ENCODE measurements around the gene FAM9C. TPM values are rescaled to one million over a fixed set of nuclear protein-coding genes. Genes with fewer than 3 reads are reported as not detected.

Gene FAM9C
- total and polyA plus RNA-seq, 2 of the 4 experiments (the other 2 are of a cell fraction), result not detected

GRCh38 chrX:13000301-13000811 lies 44.1 kb downstream of the FAM9C start:
- Histone ChIP-seq H3K14ac (replicated peaks; ENCODE audit: low read depth, low read length) (no peak overlapping the region), H3K4me3 (ENCODE audit: insufficient read depth, low read depth, low read length) (no peak overlapping the region), H2AK5ac (ENCODE audit: low read depth, low read length) (no peak overlapping the region), H3K23ac (ENCODE audit: low read depth, low read length) (no peak overlapping the region), H3K56ac (ENCODE audit: extremely low read depth, insufficient read depth, low read length) (no peak overlapping the region), H2AK9ac (replicated peaks; ENCODE audit: low read depth, low read length, poor library complexity) (no peak overlapping the region), H3K4me1 (ENCODE audit: control insufficient read depth, insufficient read depth, low read length) (no peaks in the 10 kb centered on the region; the same call in 1 of the 2 replicates), H4K8ac (ENCODE audit: low read depth in 2 of 2, low read length in 2 of 2) (no peak overlapping the region), H3K9me3 (ENCODE audit: control insufficient read depth, insufficient read depth, low read length) (no peaks in the 10 kb centered on the region), H4K20me1 (ENCODE audit: insufficient read depth, low read length) (no peaks in the 10 kb centered on the region), H2AFZ (replicated peaks; ENCODE audit: low read length, poor library complexity) (no peak overlapping the region), H3K79me1 (ENCODE audit: low read depth in 1 of 2, low read length in 2 of 2) (no peaks in the 10 kb centered on the region), H2BK15ac (ENCODE audit: low read depth, low read length) (no peak overlapping the region), H3K27ac (ENCODE audit: insufficient read depth, low read length) (no peak overlapping the region), H2BK5ac (ENCODE audit: low read depth, low read length, poor library complexity, severe bottlenecking) (no peak overlapping the region), H3K18ac (ENCODE audit: low read depth, low read length) (no peak overlapping the region; the same call in 1 of the 2 replicates), H3K27me3 (ENCODE audit: control insufficient read depth, insufficient read depth, low read length) (no peaks in the 10 kb centered on the region), H3K9me1 (ENCODE audit: insufficient read depth, low read length) (no peaks in the 10 kb centered on the region), H3K9ac (ENCODE audit: low read depth, low read length) (no peak overlapping the region), H3K4ac (ENCODE audit: low read depth, low read length) (no peak overlapping the region), H4K91ac (ENCODE audit: insufficient read depth, low read depth, low read length) (no peak overlapping the region), H2BK120ac (ENCODE audit: low read depth, low read length) (no peak overlapping the region), H4K5ac (ENCODE audit: low read depth, low read length) (no peak overlapping the region), H3K36me3 (ENCODE audit: control insufficient read depth, insufficient read depth, low read length) (no peaks in the 10 kb centered on the region), H3K4me2 (ENCODE audit: low read depth, low read length) (no peak overlapping the region), H2BK20ac (ENCODE audit: low read depth, low read length) (no peak overlapping the region)
- no TSS peak for BruUV-seq (replicated peaks)
- dilution Hi-C loops (cut with HindIII; ENCODE audit: low sequenced_read_pairs, unreplicated experiment) (no loop called here), in situ Hi-C loops (cut with MboI; ENCODE audit: low sequenced_read_pairs) (no loop called here), intact Hi-C loops (cut with micrococcal nuclease) (no loop called here)
- TF ChIP-seq CEBPB (IDR thresholded peaks at IDR 0.05; ENCODE audit: low read depth, low read length) (no peak), FOS (IDR thresholded peaks at IDR 0.05; ENCODE audit: low read depth, low read length) (no peak), RFX5 (IDR thresholded peaks at IDR 0.05; ENCODE audit: low read depth, low read length) (no peak), CHD1 (IDR thresholded peaks at IDR 0.05; ENCODE audit: low read depth, low read length) (no peak), BHLHE40 (IDR thresholded peaks at IDR 0.05; ENCODE audit: low read depth, low read length) (no peak), MAFK (IDR thresholded peaks at IDR 0.05; ENCODE audit: low read depth, low read length) (no peak), NFE2L2 (IDR thresholded peaks at IDR 0.05; ENCODE audit: low read depth, low read length) (no peak), SMC3 (IDR thresholded peaks at IDR 0.05; ENCODE audit: low read depth, low read length) (no peak), POLR2A (IDR thresholded peaks at IDR 0.05; ENCODE audit: low read depth, low read length) (no peak), MAZ (IDR thresholded peaks at IDR 0.05; ENCODE audit: borderline replicate concordance, low read depth, low read length) (no peak), RCOR1 (IDR thresholded peaks at IDR 0.05; ENCODE audit: insufficient replicate concordance, low read length) (no peak), RAD21 (IDR thresholded peaks at IDR 0.05; ENCODE audit: low read length) (no peak), ELK1 (IDR thresholded peaks at IDR 0.05; ENCODE audit: borderline replicate concordance, low read depth, low read length) (no peak), MXI1 (IDR thresholded peaks at IDR 0.05; ENCODE audit: borderline replicate concordance, low read depth, low read length) (no peak)
- TF ChIP-seq, protein P1, sequence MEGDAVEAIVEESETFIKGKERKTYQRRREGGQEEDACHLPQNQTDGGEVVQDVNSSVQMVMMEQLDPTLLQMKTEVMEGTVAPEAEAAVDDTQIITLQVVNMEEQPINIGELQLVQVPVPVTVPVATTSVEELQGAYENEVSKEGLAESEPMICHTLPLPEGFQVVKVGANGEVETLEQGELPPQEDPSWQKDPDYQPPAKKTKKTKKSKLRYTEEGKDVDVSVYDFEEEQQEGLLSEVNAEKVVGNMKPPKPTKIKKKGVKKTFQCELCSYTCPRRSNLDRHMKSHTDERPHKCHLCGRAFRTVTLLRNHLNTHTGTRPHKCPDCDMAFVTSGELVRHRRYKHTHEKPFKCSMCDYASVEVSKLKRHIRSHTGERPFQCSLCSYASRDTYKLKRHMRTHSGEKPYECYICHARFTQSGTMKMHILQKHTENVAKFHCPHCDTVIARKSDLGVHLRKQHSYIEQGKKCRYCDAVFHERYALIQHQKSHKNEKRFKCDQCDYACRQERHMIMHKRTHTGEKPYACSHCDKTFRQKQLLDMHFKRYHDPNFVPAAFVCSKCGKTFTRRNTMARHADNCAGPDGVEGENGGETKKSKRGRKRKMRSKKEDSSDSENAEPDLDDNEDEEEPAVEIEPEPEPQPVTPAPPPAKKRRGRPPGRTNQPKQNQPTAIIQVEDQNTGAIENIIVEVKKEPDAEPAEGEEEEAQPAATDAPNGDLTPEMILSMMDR (conservative IDR thresholded peaks at IDR 0.05; ENCODE audit: low read depth, low read length), result no peak
- TF ChIP-seq, protein P2, sequence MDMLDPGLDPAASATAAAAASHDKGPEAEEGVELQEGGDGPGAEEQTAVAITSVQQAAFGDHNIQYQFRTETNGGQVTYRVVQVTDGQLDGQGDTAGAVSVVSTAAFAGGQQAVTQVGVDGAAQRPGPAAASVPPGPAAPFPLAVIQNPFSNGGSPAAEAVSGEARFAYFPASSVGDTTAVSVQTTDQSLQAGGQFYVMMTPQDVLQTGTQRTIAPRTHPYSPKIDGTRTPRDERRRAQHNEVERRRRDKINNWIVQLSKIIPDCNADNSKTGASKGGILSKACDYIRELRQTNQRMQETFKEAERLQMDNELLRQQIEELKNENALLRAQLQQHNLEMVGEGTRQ (IDR thresholded peaks at IDR 0.05; ENCODE audit: low read depth, low read length), result no peak
- ATAC-seq (ENCODE audit: low read depth) (no peak), DNase-seq (no peak)
- 53% methylated on average over 2 of the region's 8 CpGs; no CpG with 5 or more reads in 1 of the 2 experiments for WGBS, 2 experiments (ENCODE audit: extremely low coverage in 2 of 2, insufficient read length in 1 of 2)
- CTCF ChIA-PET, result interaction anchor here (0.7 kb wide), 1 partner anchor 324 kb away, joined by 3 read pairs; no protein-coding TSS in a partner anchor
- POLR2A ChIA-PET (ENCODE audit: unreplicated experiment), result no interaction called here
